Activated T-helper 17 cell treated with anti-CD3 and anti-CD28 coated beads, Interleukin-2, amount 50 U/mL, for 72 hours (primary cell): ENCODE measurements around the gene USP43. TPM values are rescaled to one million over a fixed set of nuclear protein-coding genes. Genes with fewer than 3 reads are reported as not detected.

ENCODE experiments used
- ATAC-seq: fragments of 150-1000 bp; cut with Tn5 transposase; replicated peaks from 2 replicates; pipeline ENCODE4 v1.10.0; 2021; ENCODE audit warnings: mild to moderate bottlenecking, moderate library complexity
- H3K27ac Mint-ChIP-seq: one replicate; pipeline ENCODE4 v1.8.0; 2022; ENCODE audit warnings: mixed read lengths
- H3K27me3 Mint-ChIP-seq: one replicate; pipeline ENCODE4 v1.8.0; 2022; ENCODE audit warnings: mixed read lengths
- H3K36me3 Mint-ChIP-seq: one replicate; pipeline ENCODE4 v1.8.0; 2022; ENCODE audit warnings: low read depth, mild to moderate bottlenecking, mixed read lengths
- H3K4me1 Mint-ChIP-seq: one replicate; pipeline ENCODE4 v1.8.0; 2022; ENCODE audit warnings: mixed read lengths
- H3K4me3 Mint-ChIP-seq: one replicate; pipeline ENCODE4 v1.8.0; 2022; ENCODE audit warnings: mild to moderate bottlenecking, mixed read lengths
- H3K9me3 Mint-ChIP-seq: one replicate; pipeline ENCODE4 v1.8.0; 2022; ENCODE audit warnings: mixed read lengths
- total RNA-seq, 2 donors: library from RNA; stranded (reverse); gene quantifications; one replicate each; pipeline ENCODE4 v1.2.3, GENCODE V29; 2022

USP43 gene
- total RNA-seq, 2 donors from 2014 or later: 0.87 to 1.2 TPM

- Mint-ChIP-seq H3K4me1 (peaks cover 4% of the 10 kb centered on the region), H3K9me3 (no peaks in the 10 kb centered on the region), H3K4me3 (no peak overlapping the region), H3K27me3 (peaks cover 16% of the 10 kb centered on the region), H3K27ac (no peak overlapping the region), H3K36me3 (no peaks in the 10 kb centered on the region)
- peak; percentile 49 for ATAC-seq
Observed at GRCh38 chr17:9768381-9768934, 123.1 kb downstream of the USP43 start.

GRCh38 chr17:9769036-9769695 is 123.8 kb downstream of the USP43 start:
- Mint-ChIP-seq H3K4me1 (peaks cover 4% of the 10 kb centered on the region), H3K36me3 (no peaks in the 10 kb centered on the region), H3K27ac (no peak overlapping the region), H3K9me3 (no peaks in the 10 kb centered on the region), H3K4me3 (no peak overlapping the region), H3K27me3 (peaks cover 16% of the 10 kb centered on the region)
- no peak for ATAC-seq

- no peak for ATAC-seq
- H3K36me3 Mint-ChIP-seq: no peaks in the 10 kb centered on the region
- H3K27me3 Mint-ChIP-seq: peaks cover 6% of the 10 kb centered on the region
- no peaks in the 10 kb centered on the region for H3K9me3 Mint-ChIP-seq
- no peak overlapping the region for H3K27ac Mint-ChIP-seq
- no peak overlapping the region for H3K4me3 Mint-ChIP-seq
- peaks cover under 1% of the 10 kb centered on the region for H3K4me1 Mint-ChIP-seq
Observed at GRCh38 chr17:9771465-9771864, 126.1 kb downstream of the USP43 start.

GRCh38 chr17:9772658-9773057 is 127.3 kb downstream of the USP43 start:
- H3K9me3 Mint-ChIP-seq: peaks cover 3% of the 10 kb centered on the region
- no peaks in the 10 kb centered on the region for H3K4me1 Mint-ChIP-seq
- no peak overlapping the region for H3K27ac Mint-ChIP-seq
- peaks cover 12% of the 10 kb centered on the region for H3K27me3 Mint-ChIP-seq
- no peak for ATAC-seq
- no peaks in the 10 kb centered on the region for H3K36me3 Mint-ChIP-seq
- H3K4me3 Mint-ChIP-seq: no peak overlapping the region

- Mint-ChIP-seq H3K4me1 (no peaks in the 10 kb centered on the region), H3K9me3 (peaks cover 3% of the 10 kb centered on the region), H3K4me3 (no peak overlapping the region), H3K27me3 (peaks cover 32% of the 10 kb centered on the region), H3K36me3 (no peaks in the 10 kb centered on the region), H3K27ac (no peak overlapping the region)
- ATAC-seq: no peak
Observed at GRCh38 chr17:9776911-9777310, 131.6 kb downstream of the USP43 start.

Other genes starting within 250 kb of the USP43 start
- gene STX8, start 69.7 kb upstream of the USP43 start, total RNA-seq: 10 to 100 TPM; 57.3 to 73.8 TPM
- not detected for gene CFAP52, start 68.9 kb upstream of the USP43 start, total RNA-seq
- not detected for gene DHRS7C, start 146.1 kb downstream of the USP43 start, total RNA-seq
- gene GSG1L2, start 176.6 kb downstream of the USP43 start, total RNA-seq: not detected
- gene GLP2R, start 180.4 kb downstream of the USP43 start, total RNA-seq: not detected